Epidermal melanocyte (primary cell): ENCODE results near the gene DENND4C.
"Not testable (repeated sequence)": the region's sequence is repeated elsewhere in the genome, so short reads cannot be mapped to it uniquely, and the experiment has no call there.

Experiments used
- DNase-seq: peaks from one replicate; pipeline ENCODE4 v3.0.0; 2011; ENCODE audit warnings: low spot score; ENCODE audit not compliant: insufficient read length

DENND4C gene

DNA sequence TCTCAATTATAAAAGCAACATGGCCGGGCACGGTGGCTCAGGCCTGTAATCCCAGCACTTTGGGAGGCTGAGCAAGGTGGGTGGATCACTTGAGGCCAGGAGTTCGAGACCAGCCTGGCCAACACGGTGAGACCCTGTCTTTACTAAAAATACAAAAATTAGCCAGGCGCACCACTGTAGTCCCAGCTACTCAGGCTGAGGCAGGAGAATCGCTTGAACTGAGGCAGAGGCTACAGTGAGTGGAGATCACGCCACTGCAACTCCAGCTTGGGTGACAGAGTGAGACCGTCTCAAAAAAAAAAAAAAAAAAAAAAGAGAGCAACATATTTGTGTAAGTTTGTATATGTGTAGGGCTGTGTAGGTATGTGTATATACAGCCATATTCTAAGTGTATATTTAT, 142.1 kb downstream of the DENND4C start:
- no peak for DNase-seq

- DNase-seq, result no peak
Observed at GRCh38 chr9:19373527-19373926, 143.0 kb downstream of the DENND4C start.

DNA sequence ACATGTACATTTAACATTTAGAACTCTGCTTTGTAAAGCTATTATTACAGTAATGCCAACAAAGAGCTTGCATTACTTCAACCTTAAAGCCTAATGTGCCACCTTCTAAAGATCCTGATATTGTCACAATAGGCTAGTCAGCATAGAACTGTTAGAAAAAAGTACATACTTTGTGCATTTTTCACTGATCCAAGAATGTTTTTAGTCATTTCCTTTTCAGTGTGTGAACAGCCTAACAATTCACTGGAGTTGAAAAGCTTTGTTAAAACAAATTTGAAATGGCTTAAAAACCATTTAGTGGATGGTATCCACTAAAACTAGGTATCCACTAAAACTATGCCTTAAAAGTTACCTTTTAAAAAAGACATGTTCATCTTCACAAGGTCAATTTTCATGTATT, 145.0 kb downstream of the DENND4C start:
- no peak for DNase-seq

DNA sequence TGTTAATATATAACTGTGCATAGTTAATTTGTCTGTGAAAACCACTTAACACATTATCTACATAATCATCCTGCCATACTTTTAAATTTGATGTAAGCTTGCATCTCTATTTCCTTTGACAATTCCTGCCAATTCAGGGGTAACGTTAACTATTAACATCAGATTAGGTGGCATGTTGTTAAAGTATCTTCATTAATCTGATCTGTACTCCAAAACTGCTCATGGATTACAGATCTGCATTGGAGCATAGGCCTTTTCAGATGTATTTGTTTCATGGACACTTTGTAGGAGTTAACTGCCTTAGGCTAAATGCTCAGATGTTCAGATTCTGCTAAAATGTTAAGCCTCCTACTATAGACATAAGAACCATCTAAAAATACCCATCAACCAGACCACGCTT, 146.4 kb downstream of the DENND4C start:
- no peak for DNase-seq

- no peak for DNase-seq
Observed at GRCh38 chr9:19378164-19378563, 147.7 kb downstream of the DENND4C start.

DNA sequence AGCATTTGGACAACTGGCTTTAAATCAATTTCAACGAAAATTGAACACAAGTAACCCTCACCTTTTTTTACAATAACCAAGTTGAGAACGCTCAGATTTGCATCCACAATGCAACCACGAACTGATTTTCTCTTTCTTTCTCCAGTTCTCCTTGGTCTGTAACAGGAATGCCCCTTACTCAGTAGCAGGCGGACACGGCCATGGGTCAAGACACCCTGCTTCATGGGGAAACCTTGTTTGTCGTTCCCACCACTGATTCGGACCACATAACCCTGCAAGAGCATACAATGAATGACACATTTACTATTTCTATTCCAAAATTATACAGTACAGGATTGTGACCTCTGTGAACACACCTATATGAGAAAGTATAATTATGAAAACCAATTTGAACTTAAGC, 148.2 kb downstream of the DENND4C start:
- no peak for DNase-seq

DNA sequence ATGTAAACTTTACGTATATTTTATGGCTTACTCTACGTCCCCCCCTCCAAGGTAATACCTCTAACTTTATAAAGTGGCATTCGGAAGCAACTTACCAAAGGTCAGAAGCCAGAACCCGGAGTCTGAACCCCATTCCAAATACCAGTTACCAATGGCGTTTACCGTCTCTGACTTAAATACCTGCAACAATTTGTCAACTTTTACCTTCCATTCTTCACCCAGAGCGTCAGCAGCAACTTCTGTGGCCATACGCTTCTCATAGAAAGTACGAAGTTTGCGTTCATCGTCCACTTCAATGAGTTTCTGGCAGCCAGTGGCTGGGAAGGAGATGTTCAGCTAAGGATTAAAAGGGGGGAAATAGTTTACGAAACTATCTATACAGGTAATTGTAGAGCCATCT, 148.8 kb downstream of the DENND4C start:
- no peak for DNase-seq

DNA sequence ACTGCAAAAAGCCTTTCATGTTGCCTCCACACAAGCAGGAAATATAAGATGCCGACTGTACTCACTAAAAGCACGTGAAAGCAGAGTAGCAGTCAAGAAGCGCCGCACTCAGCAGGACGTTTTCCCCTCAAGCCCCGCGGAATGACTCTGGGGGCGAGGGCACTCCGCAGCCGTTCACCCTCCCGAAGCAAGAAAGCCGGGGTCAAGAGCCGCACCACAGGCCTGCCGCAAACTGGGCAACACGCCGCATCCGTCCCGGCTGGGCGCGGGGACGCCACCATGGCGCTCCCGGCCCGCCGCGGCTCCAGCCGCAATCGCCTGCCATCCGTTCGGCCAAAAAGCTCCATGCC, 149.2 kb downstream of the DENND4C start:
- no peak for DNase-seq

GRCh38 chr9:19380826-19381075, 150.3 kb downstream of the DENND4C start:
- DNase-seq, result no peak

DNA sequence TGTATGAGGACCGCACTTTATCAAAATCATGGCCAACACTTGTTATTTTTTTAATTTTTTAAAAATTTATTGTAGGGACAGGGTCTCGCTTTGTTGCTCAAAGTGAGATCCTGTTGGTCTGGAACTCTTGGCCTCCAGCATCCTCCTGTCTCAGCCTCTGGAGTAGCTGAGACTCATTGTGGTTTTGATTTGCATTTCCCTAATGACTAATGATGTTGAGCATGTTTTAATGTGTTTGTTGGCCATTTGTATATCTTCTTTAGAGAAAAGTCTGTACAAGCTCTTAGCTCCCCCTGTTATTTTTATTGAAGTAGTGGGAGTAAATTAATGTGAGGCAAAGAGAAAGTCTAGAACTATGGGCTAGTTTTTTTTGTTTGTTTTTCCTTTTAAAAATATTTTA, 151.2 kb downstream of the DENND4C start:
- no peak for DNase-seq

DNA sequence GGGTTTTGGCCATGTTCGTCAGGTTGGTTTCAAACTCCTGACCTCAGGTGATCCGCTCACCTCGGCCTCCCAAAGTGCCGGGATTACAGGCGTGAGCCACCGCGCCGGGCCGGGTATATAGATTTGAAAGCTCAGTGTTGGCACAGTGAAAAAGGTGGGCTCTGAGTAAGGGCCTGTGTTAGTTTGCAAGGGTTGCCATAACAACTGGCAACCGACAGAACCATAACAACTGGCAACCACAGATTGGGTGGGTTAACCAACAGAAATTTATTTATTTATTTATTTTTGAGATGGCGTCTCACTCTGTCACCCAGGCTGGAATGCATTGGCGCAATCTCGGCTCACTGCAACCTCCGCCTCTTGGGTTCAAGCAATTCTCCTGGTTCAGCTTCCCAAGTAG, 154.7 kb downstream of the DENND4C start:
- DNase-seq, result not testable (repeated sequence)

DNA sequence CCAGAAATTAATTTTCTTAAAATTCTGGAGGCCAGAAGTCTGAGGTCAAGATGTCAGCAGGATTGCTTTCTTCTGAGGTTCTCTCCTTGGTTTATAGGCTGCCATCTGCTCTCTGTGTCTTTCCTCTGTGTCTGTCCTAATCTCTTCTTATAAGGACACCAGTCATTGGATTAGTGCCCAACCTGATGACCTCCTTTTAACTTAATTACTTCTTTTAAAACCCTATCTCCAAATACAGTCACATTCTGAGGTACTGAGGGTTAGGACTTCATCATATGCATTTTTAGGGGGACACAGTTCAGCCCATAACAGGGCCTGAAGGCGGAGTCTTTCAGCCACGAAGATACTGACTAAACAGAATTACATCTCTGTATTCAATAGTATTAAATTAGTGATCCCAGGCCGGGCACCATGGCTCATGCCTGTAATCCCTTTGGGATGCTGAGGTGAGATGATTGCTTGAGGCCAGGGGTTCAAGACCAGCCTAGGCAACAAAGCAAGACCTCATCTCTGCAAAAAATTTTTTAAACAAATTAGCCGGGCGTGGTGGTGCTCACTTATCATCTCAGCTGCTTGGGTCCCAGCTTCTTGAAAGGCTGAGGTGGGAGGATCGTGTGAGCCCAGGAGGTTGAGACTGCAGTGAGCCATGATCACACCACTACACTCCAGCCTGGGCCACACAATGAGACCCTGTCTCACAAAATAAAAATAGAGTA, 155.5 kb downstream of the DENND4C start:
- no peak for DNase-seq

GRCh38 chr9:19386502-19387044, 156.1 kb downstream of the DENND4C start:
- DNase-seq, result no peak

- DNase-seq, result no peak
Observed at GRCh38 chr9:19387317-19387716, 156.8 kb downstream of the DENND4C start.

DNA sequence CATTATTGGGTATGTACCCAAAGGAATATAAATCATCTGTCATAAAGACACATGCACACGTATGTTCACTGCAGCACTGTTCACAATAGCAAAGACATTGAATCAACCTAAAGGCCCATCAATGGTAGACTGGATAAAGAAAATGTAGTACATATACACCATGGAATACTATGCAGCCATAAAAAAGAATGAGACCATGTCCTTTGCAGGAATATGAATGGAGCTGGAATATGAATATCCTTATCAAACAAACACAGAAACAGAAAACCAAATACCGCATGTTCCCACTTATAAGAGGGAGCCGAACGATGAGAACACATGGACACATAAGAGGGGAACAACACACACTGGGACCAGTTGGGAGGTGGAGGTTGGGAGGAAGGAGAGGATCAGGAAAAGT, 159.0 kb downstream of the DENND4C start:
- DNase-seq, result not testable (repeated sequence)

- DNase-seq, result no peak
Observed at GRCh38 chr9:19397845-19398244, 167.4 kb downstream of the DENND4C start.

DNA sequence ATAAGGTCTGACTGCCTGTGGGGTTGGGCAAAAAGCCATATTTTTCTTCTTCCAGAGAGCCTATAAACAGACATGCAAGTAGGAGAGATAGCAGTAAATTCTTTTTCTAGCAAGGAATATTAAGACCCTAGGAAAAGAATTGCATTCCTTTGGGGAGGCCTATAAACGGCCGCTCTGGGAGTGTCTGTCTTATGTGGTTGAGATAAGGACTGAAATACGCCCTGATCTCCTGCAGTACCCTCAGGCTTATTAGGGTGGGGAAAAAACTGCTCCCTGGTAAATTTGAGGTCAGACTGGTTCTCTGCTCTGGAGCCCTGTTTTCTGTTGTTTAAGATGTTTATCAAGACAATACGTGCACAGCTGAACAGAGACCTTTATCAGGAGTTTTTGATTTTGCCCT, 172.7 kb downstream of the DENND4C start:
- not testable (repeated sequence) for DNase-seq

DNA sequence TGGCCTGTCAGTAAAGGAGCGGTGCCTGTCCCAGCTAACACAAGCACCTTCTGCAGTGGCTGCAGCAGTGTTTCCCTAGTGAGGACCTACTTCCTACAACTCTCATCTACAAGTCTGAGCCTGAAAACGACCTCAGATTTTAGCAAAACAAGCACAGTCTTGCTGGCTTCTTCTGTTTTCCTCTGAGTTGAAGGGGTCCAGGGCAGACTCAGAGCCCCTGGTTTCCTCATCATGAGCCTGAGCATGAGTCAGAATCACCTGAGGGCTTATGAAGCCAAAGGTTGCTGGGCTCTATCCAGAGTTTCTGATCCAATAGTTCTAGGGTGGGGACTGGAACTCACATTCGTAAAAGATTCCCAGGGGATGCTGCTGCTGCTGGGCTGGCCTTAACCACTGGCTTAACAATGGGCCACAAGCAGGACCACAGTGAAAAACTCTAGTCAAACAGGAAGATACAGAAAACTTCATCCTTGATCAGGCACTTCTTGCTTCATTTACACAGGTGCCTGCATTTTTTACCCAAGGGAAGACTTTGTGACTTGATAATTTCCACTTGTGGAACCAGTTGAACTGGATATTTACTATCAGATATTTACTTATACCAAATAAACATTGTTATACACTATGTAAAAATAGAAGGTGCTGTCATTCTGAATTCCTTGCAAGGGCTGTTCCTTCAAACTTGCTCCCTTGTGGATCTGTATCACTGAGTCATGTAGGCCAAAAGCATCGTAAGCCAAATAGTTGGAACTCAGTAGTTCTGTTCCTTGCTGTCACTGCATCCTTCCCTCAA, 174.0 kb downstream of the DENND4C start:
- DNase-seq, result no peak

DNA sequence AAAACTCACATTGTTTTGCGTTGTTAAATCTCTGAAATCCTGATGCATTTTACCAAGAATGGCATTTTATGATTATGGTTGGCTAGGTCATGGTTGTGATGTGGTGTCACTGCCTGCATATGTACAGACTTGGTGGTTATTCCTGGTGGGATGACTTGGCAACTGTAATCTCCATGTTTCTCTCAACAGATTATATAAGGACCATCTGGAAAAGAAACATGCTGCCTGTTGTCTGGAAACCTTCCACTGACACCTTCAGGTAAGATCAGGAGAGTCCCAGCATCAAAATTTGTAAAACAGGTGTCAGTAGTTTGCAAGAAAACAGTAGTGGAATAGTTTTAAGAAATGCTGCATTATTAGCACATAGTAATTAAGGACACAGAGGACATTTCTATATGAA, 175.3 kb downstream of the DENND4C start:
- no peak for DNase-seq

- no peak for DNase-seq
Observed at GRCh38 chr9:19408316-19408692, 177.8 kb downstream of the DENND4C start.

DNA sequence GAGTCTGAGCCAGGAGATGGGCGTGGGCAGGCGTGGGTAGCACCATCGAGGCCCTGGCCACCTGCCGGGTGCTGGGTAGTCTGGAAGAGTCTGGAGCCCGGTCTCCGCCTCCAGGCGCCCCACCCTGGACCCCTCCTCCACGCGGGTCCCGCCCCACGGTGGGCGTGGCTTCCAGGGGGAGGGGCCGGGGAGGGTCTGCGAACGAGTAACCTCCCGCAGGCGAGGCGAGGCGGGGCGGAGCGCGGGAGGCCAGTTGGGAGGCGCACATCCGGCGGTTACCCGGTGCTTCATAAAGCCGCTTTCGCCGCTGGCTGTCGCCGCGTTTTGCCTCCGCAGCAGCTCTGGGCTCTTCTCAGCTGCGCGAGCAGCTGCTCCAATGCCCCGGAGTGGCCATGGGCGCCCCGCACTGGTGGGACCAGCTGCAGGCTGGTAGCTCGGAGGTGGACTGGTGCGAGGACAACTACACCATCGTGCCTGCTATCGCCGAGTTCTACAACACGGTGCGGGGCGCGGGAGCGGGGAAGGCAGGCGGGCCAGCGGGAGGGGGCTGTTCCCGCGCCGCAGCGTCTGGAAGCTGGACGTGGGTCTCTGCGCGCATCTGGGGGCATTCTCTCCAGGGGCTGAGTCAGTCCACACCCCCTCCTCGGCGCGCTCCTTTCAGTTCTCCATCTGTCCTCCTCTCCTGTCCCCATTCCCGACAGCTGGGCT, 178.4 kb downstream of the DENND4C start, which contains the start of gene ACER2:
ACER2 (plus strand) TSS at position 317 of the 708 bp plus-strand sequence; CDS start at position 393, 76 bp downstream.
- peak; percentile 75 for DNase-seq
